Caco-2 (cell line): ENCODE measurements around the gene E2F8. TPM values are rescaled to one million over a fixed set of nuclear protein-coding genes. Genes with fewer than 3 reads are reported as not detected.
A peak's percentile ranks its signal among the peaks of the same experiment; 100 is the strongest.
"Not testable (repeated sequence)": the region's sequence is repeated elsewhere in the genome, so short reads cannot be mapped to it uniquely, and the experiment has no call there.

Experiments
- BruUV-seq: library from RNA; stranded (reverse); fragments of 400-500 nt; replicated peaks from 2 replicates; lab custom pipeline; 2021; lab: Mats Ljungman, UMichigan
- CTCF ChIA-PET: fragments of 300-600 bp; sonication (Branson Sonifier 250); formaldehyde crosslinking; loops from one replicate; lab custom pipeline; 2022; ENCODE audit warnings: antibody characterized with exemption; lab: Charles Lee
- POLR2A ChIA-PET: fragments of 300-600 bp; sonication (Branson Sonifier 250); formaldehyde crosslinking; loops from one replicate; lab custom pipeline; 2022; ENCODE audit warnings: antibody characterized with exemption; lab: Charles Lee
- DNase-seq, 2 experiments: peaks; one replicate each; pipeline versions ENCODE4 v3.0.0 to v3.0.0-alpha.2; 2020 to 2022
- H3K27me3 ChIP-seq: replicated peaks from 2 replicates; pipeline ENCODE4 v1.6.0; 2011; ENCODE audit warnings: low read length; ENCODE audit not compliant: control insufficient read depth, insufficient read depth
- H3K36me3 ChIP-seq: 2 replicates; pipeline ENCODE4 v1.5.1; 2011; ENCODE audit warnings: low read length; ENCODE audit not compliant: control insufficient read depth, insufficient read depth
- H3K4me1 ChIP-seq: fragments of 250-450 bp; sonication (Bioruptor Pico); 2 replicates; pipeline ENCODE4 v1.5.1; 2020; ENCODE audit warnings: mild to moderate bottlenecking
- H3K4me3 ChIP-seq: 2 replicates; pipeline ENCODE4 v1.5.1; 2011; ENCODE audit warnings: low read depth, mild to moderate bottlenecking, control low read depth, low read length
- H3K9me3 ChIP-seq: fragments of 250-450 bp; sonication (Bioruptor Pico); 2 replicates; pipeline ENCODE4 v1.5.1; 2020; ENCODE audit warnings: mild to moderate bottlenecking, moderate library complexity
- H3K27ac Mint-ChIP-seq: one replicate; pipeline ENCODE4 v1.8.0; 2022; ENCODE audit warnings: mixed read lengths; ENCODE audit not compliant: unreplicated experiment
- H3K27me3 Mint-ChIP-seq: one replicate; pipeline ENCODE4 v1.8.0; 2022; ENCODE audit warnings: mixed read lengths; ENCODE audit not compliant: insufficient read depth, unreplicated experiment
- H3K36me3 Mint-ChIP-seq: one replicate; pipeline ENCODE4 v1.8.0; 2022; ENCODE audit warnings: mild to moderate bottlenecking, mixed read lengths; ENCODE audit not compliant: insufficient read depth, unreplicated experiment
- H3K4me1 Mint-ChIP-seq: one replicate; pipeline ENCODE4 v1.8.0; 2022; ENCODE audit warnings: low read depth, mixed read lengths; ENCODE audit not compliant: unreplicated experiment
- H3K4me3 Mint-ChIP-seq: one replicate; pipeline ENCODE4 v1.8.0; 2022; ENCODE audit warnings: mild to moderate bottlenecking, moderate library complexity, mixed read lengths; ENCODE audit not compliant: unreplicated experiment
- H3K9me3 Mint-ChIP-seq: one replicate; pipeline ENCODE4 v1.8.0; 2022; ENCODE audit warnings: mixed read lengths; ENCODE audit not compliant: unreplicated experiment
- intact Hi-C: fragments of 100-400 bp; cut with micrococcal nuclease; formaldehyde crosslinking; loops from one replicate; pipeline ENCODE4 v1.10.0; 2022; ENCODE audit not compliant: unreplicated experiment
- total RNA-seq: library from RNA; stranded (reverse); gene quantifications from 2 replicates; pipeline ENCODE4 v1.2.3, GENCODE V29; 2022
- TF ChIP-seq, protein P1 (sequence below), 2 experiments: fragments of 200-600 bp in 1 of 2; IDR thresholded peaks; 1 replicate in 1 of 2; 2 replicates in 1 of 2; pipeline versions ENCODE4 v1.5.1 to v1.8.0; 2011 to 2022; ENCODE audit warnings: antibody characterized with exemption in 1 of 2, control low read depth in 1 of 2, inconsistent platforms in 1 of 2, low read depth in 1 of 2, low read length in 1 of 2, mild to moderate bottlenecking in 1 of 2, moderate library complexity in 1 of 2; ENCODE audit not compliant: insufficient read depth in 1 of 2, severe bottlenecking in 1 of 2, unreplicated experiment in 1 of 2

E2F8 gene
- total RNA-seq, 1 experiment from 2014 or later = 38.1 TPM

DNA sequence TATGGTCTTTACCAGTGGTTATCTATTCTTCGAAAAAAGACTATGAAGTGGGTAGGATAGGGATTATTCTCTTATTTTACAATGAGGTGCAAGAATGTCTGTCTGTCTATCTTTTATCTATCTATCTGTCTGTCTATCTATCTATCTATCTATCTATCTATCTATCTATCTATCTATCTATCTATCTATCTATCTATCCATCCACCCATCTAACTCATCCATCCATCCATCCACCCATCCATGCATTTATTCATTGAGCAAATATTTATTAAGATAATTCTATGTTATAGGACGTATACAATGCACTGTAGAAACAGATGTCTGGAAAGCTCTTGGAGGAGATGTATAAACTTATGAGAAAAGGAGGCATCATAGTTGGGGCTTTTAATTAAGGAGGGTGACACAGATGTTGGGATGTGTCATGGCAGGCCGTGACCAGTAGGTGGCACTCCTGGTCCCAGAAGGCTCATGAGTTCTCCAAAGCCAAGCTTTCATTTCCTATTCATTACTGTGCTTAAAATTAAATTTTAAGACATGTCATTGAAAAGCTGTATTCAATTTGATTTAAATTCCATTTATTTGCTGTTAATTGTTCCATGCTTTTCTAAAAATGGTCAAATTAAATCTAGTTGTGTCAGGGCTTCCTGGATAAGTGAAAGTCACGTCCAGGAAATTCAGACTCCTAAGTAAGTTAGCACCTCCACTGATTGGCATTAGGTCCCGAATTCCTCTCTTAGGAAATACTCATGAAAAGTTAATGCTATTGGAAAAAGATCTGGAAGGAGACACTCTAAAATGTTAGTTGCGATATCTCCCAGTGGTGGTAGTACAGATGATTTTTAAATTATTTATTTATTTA lies 19.0 kb upstream of the E2F8 start:
- H3K9me3 ChIP-seq = 0 out of 2 replicates have a peak, but pooled peaks cover under 1% of the 10 kb centered on the region
- Mint-ChIP-seq H3K27ac (no peak overlapping the region), H3K9me3 (peaks cover 8% of the 10 kb centered on the region), H3K4me3 (no peak overlapping the region), H3K36me3 (no peaks in the 10 kb centered on the region), H3K4me1 (peaks cover 7% of the 10 kb centered on the region), H3K27me3 (no peaks in the 10 kb centered on the region)
- ChIA-PET CTCF (interaction anchor here (0.6 to 1.7 kb wide), 12 partner anchors 10 to 644 kb away, joined by 3 to 6 read pairs (median 4); partner anchors contain the start of gene E2F8), POLR2A (no interaction called here)
- BruUV-seq = no TSS peak
- no peaks in the 10 kb centered on the region for H3K27me3 ChIP-seq
- no peaks in the 10 kb centered on the region for H3K4me1 ChIP-seq
- DNase-seq = peak; percentile 62 to 73
- H3K4me3 ChIP-seq = no peak overlapping the region
- TF ChIP-seq, protein P1, sequence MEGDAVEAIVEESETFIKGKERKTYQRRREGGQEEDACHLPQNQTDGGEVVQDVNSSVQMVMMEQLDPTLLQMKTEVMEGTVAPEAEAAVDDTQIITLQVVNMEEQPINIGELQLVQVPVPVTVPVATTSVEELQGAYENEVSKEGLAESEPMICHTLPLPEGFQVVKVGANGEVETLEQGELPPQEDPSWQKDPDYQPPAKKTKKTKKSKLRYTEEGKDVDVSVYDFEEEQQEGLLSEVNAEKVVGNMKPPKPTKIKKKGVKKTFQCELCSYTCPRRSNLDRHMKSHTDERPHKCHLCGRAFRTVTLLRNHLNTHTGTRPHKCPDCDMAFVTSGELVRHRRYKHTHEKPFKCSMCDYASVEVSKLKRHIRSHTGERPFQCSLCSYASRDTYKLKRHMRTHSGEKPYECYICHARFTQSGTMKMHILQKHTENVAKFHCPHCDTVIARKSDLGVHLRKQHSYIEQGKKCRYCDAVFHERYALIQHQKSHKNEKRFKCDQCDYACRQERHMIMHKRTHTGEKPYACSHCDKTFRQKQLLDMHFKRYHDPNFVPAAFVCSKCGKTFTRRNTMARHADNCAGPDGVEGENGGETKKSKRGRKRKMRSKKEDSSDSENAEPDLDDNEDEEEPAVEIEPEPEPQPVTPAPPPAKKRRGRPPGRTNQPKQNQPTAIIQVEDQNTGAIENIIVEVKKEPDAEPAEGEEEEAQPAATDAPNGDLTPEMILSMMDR (IDR thresholded peaks at IDR 0.05; ENCODE audit: insufficient read depth in 1 of 2, low read depth in 1 of 2, low read length in 1 of 2, severe bottlenecking in 1 of 2, unreplicated experiment in 1 of 2) = peak; percentile 94 to 96
- no peaks in the 10 kb centered on the region for H3K36me3 ChIP-seq
- intact Hi-C loops = loop anchor here (1.0 to 10.0 kb wide), 4 partner anchors 48 to 485 kb away; no protein-coding TSS in a partner anchor

DNA sequence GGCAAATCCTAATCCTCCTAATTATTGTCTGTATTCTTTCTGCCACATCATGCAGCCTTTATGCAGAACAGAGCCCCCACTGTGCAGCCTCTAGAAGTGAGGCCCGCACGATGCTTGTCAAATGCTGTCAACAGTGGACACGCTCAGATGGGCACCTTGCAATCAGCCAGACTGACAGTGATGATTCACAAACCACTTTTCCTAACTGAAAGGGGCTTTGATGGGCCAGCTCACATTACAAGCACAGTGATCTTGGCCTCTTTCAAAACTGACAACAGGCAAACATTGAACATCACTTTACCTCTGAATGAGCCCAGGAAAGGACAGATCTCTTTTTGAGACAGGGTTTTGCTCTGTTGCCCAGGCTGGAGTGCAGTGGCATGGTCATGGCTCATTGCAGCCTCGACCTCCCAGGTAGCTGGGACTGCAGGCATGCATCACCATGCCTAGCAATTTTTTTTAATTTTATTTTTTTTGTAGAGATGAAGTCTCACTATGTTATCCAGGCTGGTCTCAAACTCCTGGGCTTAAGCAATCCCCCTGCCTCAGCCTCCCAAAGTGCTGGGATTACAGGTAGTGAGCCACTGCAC lies 18.0 kb upstream of the E2F8 start:
- Mint-ChIP-seq H3K9me3 (peaks cover 18% of the 10 kb centered on the region), H3K27me3 (no peaks in the 10 kb centered on the region), H3K36me3 (no peaks in the 10 kb centered on the region), H3K4me1 (peaks cover 7% of the 10 kb centered on the region), H3K27ac (no peak overlapping the region), H3K4me3 (no peak overlapping the region)
- Histone ChIP-seq H3K4me1 (no peaks in the 10 kb centered on the region; the same call in 1 of the 2 replicates), H3K27me3 (no peaks in the 10 kb centered on the region), H3K9me3 (peaks cover 5% of the 10 kb centered on the region; the same call in 1 of the 2 replicates), H3K4me3 (no peak overlapping the region), H3K36me3 (no peaks in the 10 kb centered on the region)
- POLR2A ChIA-PET = no interaction called here
- DNase-seq = no peak
- no TSS peak for BruUV-seq
- TF ChIP-seq, protein P1 (IDR thresholded peaks at IDR 0.05; ENCODE audit: insufficient read depth in 1 of 2, low read depth in 1 of 2, low read length in 1 of 2, severe bottlenecking in 1 of 2, unreplicated experiment in 1 of 2) = no peak
- CTCF ChIA-PET = interaction anchor here (0.6 to 1.7 kb wide), 4 partner anchors 68 to 427 kb away, joined by 3 to 5 read pairs (median 4); no protein-coding TSS in a partner anchor
- intact Hi-C loops = loop anchor here (1.0 to 10.0 kb wide), 4 partner anchors 49 to 486 kb away; no protein-coding TSS in a partner anchor

DNA sequence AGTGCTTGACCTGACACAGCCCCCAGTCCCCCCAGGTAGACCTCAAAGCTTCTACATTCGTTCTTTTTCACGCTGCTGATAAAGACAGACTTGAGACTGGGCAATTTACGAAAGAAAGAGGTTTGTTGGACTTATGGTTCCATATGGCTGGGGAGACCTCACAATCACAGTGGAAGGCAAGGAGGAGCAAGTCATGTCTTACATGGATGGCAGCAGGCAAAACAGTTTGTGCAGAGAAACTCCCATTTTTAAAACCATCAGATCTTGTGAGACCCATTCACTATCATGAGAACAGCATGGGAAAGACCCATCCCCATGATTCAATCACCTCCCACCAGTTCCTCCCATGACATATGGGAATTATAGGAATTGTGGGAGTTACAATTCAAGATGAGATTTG lies 13.7 kb upstream of the E2F8 start:
- BruUV-seq, H3K27me3 Mint-ChIP-seq, CTCF ChIA-PET, H3K4me3 Mint-ChIP-seq, H3K36me3 Mint-ChIP-seq, POLR2A ChIA-PET, H3K4me1 Mint-ChIP-seq, DNase-seq, H3K27ac Mint-ChIP-seq, H3K4me1 ChIP-seq, H3K27me3 ChIP-seq, H3K4me3 ChIP-seq, H3K36me3 ChIP-seq: not testable (repeated sequence)
- H3K9me3 Mint-ChIP-seq = peaks cover 18% of the 10 kb centered on the region
- peaks cover 11% of the 10 kb centered on the region; the same call in 1 of the 2 replicates for H3K9me3 ChIP-seq
- intact Hi-C loops = loop anchor here (10.0 kb wide), 1 partner anchor 490 kb away; no protein-coding TSS in a partner anchor
